ENCODE data around the gene RIC8B. TPM values are rescaled to one million over a fixed set of nuclear protein-coding genes. Genes with fewer than 3 reads are reported as not detected.

RIC8B gene
- total RNA-seq, 2 experiments from 2014 or later = 10.7 to 11.3 TPM

DNA sequence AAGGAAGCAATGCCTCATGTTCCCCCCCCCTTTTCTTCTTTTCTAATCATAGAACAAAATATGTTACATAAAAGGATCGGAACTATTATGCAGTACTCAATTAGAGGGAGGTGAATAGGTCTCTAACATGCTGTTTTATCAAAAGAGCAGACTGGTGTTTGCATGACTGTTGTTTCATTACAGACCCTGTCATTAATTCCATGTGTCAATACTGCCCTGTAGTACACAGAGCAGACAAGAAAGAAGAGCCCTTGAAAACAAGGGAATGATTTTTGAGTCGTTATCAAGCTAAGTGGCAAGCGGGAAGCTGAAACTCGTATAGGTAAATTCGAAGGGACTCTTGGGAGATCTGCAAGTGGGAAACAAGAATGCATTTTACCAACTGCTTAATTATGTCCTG lies 104.3 kb downstream of the RIC8B start:
- ATAC-seq (no peak), DNase-seq (no peak)
- ChIA-PET POLR2A (no interaction called here), CTCF (interaction anchor here (1.2 kb wide), 1 partner anchor 12 kb away, joined by 3 read pairs; no protein-coding TSS in a partner anchor)
- H3K36me3 Mint-ChIP-seq (ENCODE audit: low read depth) = peaks cover 13% of the 10 kb centered on the region
- H3K4me3 Mint-ChIP-seq = no peak overlapping the region
- H3K27ac Mint-ChIP-seq = no peak overlapping the region
- no peaks in the 10 kb centered on the region for H3K9me3 Mint-ChIP-seq (ENCODE audit: low read depth)
- intact Hi-C loops (cut with DNase I, micrococcal nuclease) = no loop called here
- no peaks in the 10 kb centered on the region for H3K27me3 Mint-ChIP-seq
- H3K4me1 Mint-ChIP-seq = no peaks in the 10 kb centered on the region

DNA sequence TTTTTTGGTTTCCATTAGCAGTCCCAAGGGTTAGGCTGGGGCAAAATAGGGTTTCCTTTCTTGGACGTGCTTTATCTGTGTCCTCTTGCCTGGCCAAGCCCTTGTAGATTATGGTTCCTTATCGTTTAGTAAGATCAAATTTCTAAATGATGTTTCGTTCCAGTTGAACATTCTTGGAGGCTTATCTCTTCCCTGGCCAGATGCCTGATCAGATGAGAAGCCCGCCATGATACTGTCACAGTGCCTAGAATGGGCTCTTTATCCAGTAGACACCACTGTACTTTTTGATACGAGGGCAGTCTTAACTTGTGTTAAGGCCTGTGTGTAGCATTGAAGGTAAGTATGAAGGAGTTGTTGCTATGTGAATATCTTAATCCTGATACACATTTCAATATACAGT lies 105.1 kb downstream of the RIC8B start:
- CTCF ChIA-PET = no interaction called here
- Mint-ChIP-seq H3K4me1 (no peaks in the 10 kb centered on the region), H3K36me3 (ENCODE audit: low read depth) (peaks cover 17% of the 10 kb centered on the region), H3K27ac (no peak overlapping the region), H3K4me3 (no peak overlapping the region), H3K27me3 (no peaks in the 10 kb centered on the region), H3K9me3 (ENCODE audit: low read depth) (no peaks in the 10 kb centered on the region)
- ATAC-seq = no peak
- no peak for DNase-seq
- intact Hi-C loops (cut with DNase I, micrococcal nuclease) = no loop called here
- POLR2A ChIA-PET = no interaction called here

DNA sequence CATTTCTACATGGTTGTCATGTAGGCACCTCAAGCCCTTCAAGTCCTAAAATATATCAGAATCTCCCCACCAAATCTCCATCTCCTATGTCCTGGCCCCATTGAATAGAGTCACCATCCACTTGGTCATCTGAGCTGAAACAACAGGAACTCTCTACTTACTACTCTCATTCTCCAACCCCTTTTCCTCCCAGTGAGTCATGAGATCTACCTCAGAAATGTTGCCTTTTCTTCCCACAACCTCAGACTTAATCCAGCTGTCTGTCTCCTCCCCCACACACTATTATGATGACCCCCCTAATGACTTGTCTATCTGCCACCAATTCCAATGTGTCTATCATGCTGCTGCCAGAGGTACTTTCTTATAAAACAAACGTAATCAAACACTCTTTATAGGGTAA lies 108.9 kb downstream of the RIC8B start:
- peaks cover 17% of the 10 kb centered on the region for H3K36me3 Mint-ChIP-seq (ENCODE audit: low read depth)
- H3K27me3 Mint-ChIP-seq = no peaks in the 10 kb centered on the region
- no peaks in the 10 kb centered on the region for H3K9me3 Mint-ChIP-seq (ENCODE audit: low read depth)
- POLR2A ChIA-PET = no interaction called here
- H3K4me1 Mint-ChIP-seq = no peaks in the 10 kb centered on the region
- H3K27ac Mint-ChIP-seq = no peak overlapping the region
- no peak overlapping the region for H3K4me3 Mint-ChIP-seq
- ATAC-seq (no peak), DNase-seq (no peak)
- intact Hi-C loops (cut with DNase I, micrococcal nuclease) = no loop called here
- CTCF ChIA-PET = interaction anchor here (0.7 to 1.6 kb wide), 2 partner anchors 8 to 41 kb away, joined by 3 to 4 read pairs; no protein-coding TSS in a partner anchor

DNA sequence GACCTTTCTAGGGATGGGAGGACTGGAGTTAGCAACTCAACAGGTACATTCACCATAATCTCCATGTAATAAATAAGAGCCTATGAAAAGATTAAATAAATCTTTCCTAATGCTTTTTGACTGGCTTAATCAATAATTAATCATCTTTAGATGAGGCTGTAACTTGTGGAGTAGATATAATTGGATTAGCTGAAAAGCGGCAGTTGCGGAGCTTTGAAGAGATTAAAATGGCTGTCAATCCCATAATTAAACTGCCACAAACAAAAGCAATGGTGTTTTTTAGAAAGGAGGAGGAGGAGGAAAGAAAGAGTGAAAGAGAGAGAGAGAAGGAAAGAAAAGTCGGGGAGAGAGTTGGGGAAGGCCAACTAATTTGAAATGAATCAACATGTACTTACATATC lies 110.5 kb downstream of the RIC8B start:
- CTCF ChIA-PET = no interaction called here
- intact Hi-C loops (cut with DNase I, micrococcal nuclease) = no loop called here
- no peak overlapping the region for H3K27ac Mint-ChIP-seq
- no peak overlapping the region for H3K4me3 Mint-ChIP-seq
- peaks cover 17% of the 10 kb centered on the region for H3K36me3 Mint-ChIP-seq (ENCODE audit: low read depth)
- no peaks in the 10 kb centered on the region for H3K27me3 Mint-ChIP-seq
- H3K9me3 Mint-ChIP-seq (ENCODE audit: low read depth) = no peaks in the 10 kb centered on the region
- H3K4me1 Mint-ChIP-seq = no peaks in the 10 kb centered on the region
- DNase-seq (no peak), ATAC-seq (no peak)
- POLR2A ChIA-PET = no interaction called here

DNA sequence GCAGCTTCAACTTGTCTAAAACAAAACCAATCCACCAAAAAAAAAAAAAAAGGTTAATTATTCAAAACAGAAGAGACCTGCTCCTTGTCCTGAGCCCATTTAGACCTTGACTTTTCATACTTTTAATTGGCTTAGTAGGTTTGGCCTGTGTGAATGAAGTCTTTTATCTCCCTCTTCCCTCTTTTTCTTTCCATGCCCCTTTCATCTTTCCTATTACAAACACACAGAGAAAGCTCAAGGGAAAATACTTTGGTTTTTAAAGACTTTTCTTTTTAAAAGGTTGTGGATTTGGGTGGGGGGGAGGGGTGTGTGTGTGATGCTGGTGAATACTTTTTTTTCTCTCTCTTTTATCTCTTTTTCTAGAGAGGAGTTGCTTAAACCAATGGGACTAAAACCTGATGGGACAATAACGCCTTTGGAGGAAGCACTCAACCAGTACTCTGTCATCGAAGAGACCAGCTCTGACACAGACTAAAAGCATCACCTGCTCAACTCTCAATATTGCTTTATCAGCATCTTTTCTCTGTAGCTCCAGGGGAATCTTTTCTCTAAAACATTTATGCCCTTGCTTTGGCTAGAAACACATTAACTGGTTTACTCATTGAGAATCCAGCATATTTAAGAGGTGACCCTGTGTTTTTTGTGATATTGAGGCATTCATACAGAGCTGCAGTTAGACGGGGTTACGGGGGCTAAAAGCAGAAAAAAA lies 111.2 kb downstream of the RIC8B start:
- no peaks in the 10 kb centered on the region for H3K4me1 Mint-ChIP-seq
- POLR2A ChIA-PET = no interaction called here
- ATAC-seq (no peak), DNase-seq (no peak)
- no peak overlapping the region for H3K27ac Mint-ChIP-seq
- intact Hi-C loops (cut with DNase I, micrococcal nuclease) = no loop called here
- no peak overlapping the region for H3K4me3 Mint-ChIP-seq
- peaks cover 17% of the 10 kb centered on the region for H3K36me3 Mint-ChIP-seq (ENCODE audit: low read depth)
- H3K27me3 Mint-ChIP-seq = no peaks in the 10 kb centered on the region
- CTCF ChIA-PET = no interaction called here
- H3K9me3 Mint-ChIP-seq (ENCODE audit: low read depth) = no peaks in the 10 kb centered on the region

DNA sequence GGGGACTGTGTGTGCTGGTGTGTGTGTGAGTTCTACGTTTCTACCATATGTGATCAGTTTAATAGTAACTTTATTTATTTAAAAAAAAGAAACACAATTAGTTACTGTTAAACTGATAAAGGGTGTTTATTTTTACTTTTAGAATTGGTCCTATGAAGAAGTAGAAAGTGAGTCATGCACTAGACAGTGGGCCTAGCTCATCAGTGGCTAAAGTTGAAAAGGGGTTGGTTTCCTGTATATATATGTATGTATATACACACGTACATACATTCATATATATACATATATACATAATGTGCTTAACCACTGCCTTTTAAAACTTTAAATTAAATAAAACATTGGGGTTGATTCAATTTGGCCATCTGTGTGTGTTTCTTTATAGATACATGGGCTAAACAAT lies 112.5 kb downstream of the RIC8B start:
- POLR2A ChIA-PET = no interaction called here

DNA sequence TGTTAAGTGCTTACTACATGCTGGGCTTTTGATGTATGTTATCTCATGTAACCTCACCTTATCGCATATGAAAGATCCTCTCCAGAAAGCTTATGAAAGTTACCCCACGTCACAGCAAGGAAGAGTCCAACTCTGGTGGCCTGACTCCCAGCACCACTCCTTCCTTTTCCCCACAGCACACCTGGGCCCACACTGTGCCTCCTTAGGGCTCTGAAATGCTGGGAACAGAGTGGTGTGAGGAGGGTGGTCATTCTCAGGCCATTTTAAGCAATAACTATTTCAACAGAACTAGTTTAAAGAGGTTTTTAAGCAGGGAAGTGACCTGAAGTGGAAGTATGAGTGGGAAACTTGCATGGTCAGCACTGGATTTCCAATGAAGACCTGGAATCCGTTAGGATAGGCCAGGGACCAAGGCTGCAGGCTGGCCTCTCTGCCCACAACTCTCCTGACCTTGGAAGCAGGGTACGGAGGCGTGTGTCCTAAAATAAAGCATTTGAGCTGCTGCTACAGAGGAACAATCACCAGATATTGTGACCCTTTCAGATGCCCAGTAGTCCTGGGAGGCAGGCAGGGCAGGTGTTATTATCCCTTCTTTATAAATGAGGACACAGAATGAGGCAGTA lies 114.0 kb downstream of the RIC8B start:
- intact Hi-C loops (cut with DNase I, micrococcal nuclease) = no loop called here
- Mint-ChIP-seq H3K27ac (no peak overlapping the region), H3K4me3 (no peak overlapping the region), H3K36me3 (ENCODE audit: low read depth) (peaks cover 6% of the 10 kb centered on the region), H3K4me1 (no peaks in the 10 kb centered on the region), H3K27me3 (no peaks in the 10 kb centered on the region), H3K9me3 (ENCODE audit: low read depth) (no peaks in the 10 kb centered on the region)
- ATAC-seq (no peak), DNase-seq (no peak)
- ChIA-PET POLR2A (no interaction called here), CTCF (interaction anchor here (0.9 to 1.9 kb wide), 2 partner anchors 14 to 22 kb away, joined by 5 read pairs; no protein-coding TSS in a partner anchor)

More for the DNA sequence above, 112.5 kb downstream of the RIC8B start:
- ATAC-seq = no peak
- no peak overlapping the region for H3K4me3 Mint-ChIP-seq
- no peaks in the 10 kb centered on the region for H3K27me3 Mint-ChIP-seq
- intact Hi-C loops (cut with DNase I, micrococcal nuclease) = no loop called here
- H3K36me3 Mint-ChIP-seq (ENCODE audit: low read depth) = peaks cover 14% of the 10 kb centered on the region
- DNase-seq = no peak
- no peaks in the 10 kb centered on the region for H3K4me1 Mint-ChIP-seq
- CTCF ChIA-PET = interaction anchor here (1.9 kb wide), 1 partner anchor 24 kb away, joined by 5 read pairs; no protein-coding TSS in a partner anchor
- no peaks in the 10 kb centered on the region for H3K9me3 Mint-ChIP-seq (ENCODE audit: low read depth)
- no peak overlapping the region for H3K27ac Mint-ChIP-seq

DNA sequence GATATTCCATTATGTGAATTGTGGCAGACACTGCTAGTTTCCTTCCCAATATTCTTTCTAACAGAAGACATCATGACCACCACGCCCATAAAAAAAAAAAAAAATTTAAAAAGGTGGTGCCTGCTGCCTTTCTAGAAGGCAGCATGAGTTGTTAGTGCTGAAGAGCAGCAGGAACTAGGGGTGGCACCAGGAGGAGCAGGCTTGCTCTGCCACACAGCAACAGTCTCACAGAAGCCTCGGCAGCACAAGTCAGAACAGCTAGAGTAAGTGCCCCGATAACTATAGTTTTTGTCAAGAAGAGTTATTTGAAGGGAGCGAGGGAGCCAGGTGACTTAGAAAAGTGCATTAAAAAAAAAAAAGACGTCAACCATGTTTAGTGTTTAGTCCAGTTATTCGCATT lies 114.8 kb downstream of the RIC8B start:
- H3K4me3 Mint-ChIP-seq = no peak overlapping the region
- H3K4me1 Mint-ChIP-seq = no peaks in the 10 kb centered on the region
- ATAC-seq (no peak), DNase-seq (no peak)
- H3K36me3 Mint-ChIP-seq (ENCODE audit: low read depth) = no peaks in the 10 kb centered on the region
- intact Hi-C loops (cut with DNase I, micrococcal nuclease) = no loop called here
- ChIA-PET CTCF (interaction anchor here (1.8 kb wide), 1 partner anchor 12 kb away, joined by 4 read pairs; no protein-coding TSS in a partner anchor), POLR2A (no interaction called here)
- H3K27ac Mint-ChIP-seq = no peak overlapping the region
- no peaks in the 10 kb centered on the region for H3K27me3 Mint-ChIP-seq
- no peaks in the 10 kb centered on the region for H3K9me3 Mint-ChIP-seq (ENCODE audit: low read depth)

DNA sequence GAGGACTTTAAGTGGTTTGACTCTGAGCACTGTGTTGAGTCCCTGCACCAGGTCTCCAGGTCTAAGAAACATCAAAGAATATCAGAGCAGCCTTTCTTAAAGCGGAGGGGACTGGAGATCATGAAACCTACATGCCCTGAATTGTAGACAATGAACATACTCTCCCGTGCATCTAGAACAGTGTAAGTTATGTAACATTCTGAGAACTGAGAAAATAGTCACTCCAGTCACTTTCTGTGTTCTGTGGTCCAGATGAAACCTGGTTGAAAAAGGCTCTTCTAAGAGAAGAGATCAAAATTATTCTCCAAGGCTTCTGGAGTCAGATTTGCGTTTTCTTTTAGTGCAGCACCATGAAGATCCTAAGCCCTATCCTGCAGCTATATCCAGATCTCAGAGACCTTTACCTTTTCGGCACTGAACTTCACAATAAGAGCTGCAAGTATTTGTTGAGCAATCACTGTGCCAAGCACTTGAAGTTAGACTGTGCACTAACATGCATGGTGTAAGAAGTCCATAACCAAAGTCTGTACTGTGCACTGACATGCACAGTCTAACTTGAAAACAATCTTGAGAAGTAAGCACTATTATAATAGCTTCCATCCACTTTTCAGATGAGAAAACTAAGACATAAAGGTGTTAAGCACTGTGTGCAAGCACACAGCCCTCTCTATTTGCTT lies 115.6 kb downstream of the RIC8B start:
- CTCF ChIA-PET = interaction anchor here (1.8 kb wide), 1 partner anchor 13 kb away, joined by 4 read pairs; no protein-coding TSS in a partner anchor
- no peaks in the 10 kb centered on the region for H3K36me3 Mint-ChIP-seq (ENCODE audit: low read depth)
- intact Hi-C loops (cut with DNase I, micrococcal nuclease) = no loop called here
- H3K4me3 Mint-ChIP-seq = no peak overlapping the region
- no peaks in the 10 kb centered on the region for H3K4me1 Mint-ChIP-seq
- H3K27me3 Mint-ChIP-seq = no peaks in the 10 kb centered on the region
- ATAC-seq (no peak), DNase-seq (no peak)
- POLR2A ChIA-PET = no interaction called here
- H3K9me3 Mint-ChIP-seq (ENCODE audit: low read depth) = no peaks in the 10 kb centered on the region
- H3K27ac Mint-ChIP-seq = no peak overlapping the region

DNA sequence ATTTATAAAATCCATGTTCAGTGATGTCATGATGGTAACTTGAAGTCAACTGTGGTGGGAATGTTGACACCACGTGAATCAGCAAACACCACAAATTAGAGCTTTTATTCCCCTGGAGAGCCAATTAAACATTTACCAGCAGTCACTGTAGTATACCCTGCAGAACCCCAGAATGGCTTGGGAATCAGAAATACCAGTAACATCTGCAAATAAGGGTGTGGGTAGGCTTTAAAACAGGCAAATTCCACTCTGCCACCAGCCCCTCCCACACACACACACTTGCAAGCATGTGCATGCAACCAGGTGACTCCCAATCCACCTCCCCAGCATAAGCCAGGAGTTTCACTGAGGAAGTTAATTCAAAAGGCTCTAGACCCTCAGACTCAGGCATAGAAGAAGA lies 117.6 kb downstream of the RIC8B start:
- DNase-seq (no peak), ATAC-seq (no peak)
- CTCF ChIA-PET = interaction anchor here (0.6 to 1.4 kb wide), 3 partner anchors 9 to 268 kb away, joined by 3 to 4 read pairs (median 4); no protein-coding TSS in a partner anchor
- Mint-ChIP-seq H3K27me3 (no peaks in the 10 kb centered on the region), H3K9me3 (ENCODE audit: low read depth) (peaks cover 1% of the 10 kb centered on the region), H3K27ac (no peak overlapping the region), H3K4me1 (peaks cover 2% of the 10 kb centered on the region), H3K36me3 (ENCODE audit: low read depth) (no peaks in the 10 kb centered on the region), H3K4me3 (no peak overlapping the region)
- intact Hi-C loops (cut with DNase I, micrococcal nuclease) = no loop called here
- POLR2A ChIA-PET = no interaction called here

DNA sequence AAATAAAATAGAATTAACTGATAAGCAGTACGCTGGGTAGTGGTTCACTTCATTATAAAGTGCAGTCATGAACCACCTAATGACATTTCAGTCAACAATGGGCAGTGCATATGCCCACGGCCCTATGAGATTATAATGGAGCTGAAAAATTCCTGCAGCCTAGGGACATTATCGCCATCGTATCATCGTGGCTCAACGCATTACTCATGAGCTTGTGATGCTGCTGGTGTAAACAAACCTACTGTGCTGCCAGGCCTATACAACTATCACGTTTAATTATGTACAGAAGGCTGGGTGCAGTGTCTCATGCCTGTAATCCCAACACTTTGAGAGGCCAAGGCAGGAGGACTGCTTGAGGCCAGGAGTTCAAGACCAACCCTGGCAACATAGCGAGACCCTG lies 119.0 kb downstream of the RIC8B start:
- ChIA-PET CTCF (interaction anchor here (0.9 kb wide), 1 partner anchor 13 kb away, joined by 3 read pairs; no protein-coding TSS in a partner anchor), POLR2A (no interaction called here)
- DNase-seq = no peak
- intact Hi-C loops (cut with DNase I, micrococcal nuclease) = no loop called here
- no peak overlapping the region for H3K27ac Mint-ChIP-seq
- H3K9me3 Mint-ChIP-seq (ENCODE audit: low read depth) = peaks cover 1% of the 10 kb centered on the region
- H3K36me3 Mint-ChIP-seq (ENCODE audit: low read depth) = no peaks in the 10 kb centered on the region
- ATAC-seq = no peak
- no peak overlapping the region for H3K4me3 Mint-ChIP-seq
- peaks cover 2% of the 10 kb centered on the region for H3K4me1 Mint-ChIP-seq
- no peaks in the 10 kb centered on the region for H3K27me3 Mint-ChIP-seq

DNA sequence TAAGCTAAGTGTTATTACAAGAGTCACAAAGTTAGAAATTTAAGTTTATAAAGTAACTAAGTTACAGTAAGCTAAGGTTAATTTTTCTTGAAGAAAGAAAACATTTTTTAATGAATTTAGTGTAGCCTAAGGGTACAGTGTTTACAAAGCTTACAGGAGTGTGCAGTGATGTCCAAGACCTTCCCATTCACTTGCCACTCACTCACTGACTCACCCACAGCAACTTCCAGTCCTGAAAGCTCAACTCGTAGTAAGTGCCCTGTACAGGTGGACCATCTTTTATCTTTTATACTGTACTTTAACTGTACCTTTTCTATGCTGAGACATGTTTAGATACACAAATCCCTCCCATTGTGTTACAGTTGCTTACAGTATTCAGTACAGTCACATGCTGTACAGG lies 120.3 kb downstream of the RIC8B start:
- peaks cover 1% of the 10 kb centered on the region for H3K27me3 Mint-ChIP-seq
- POLR2A ChIA-PET = no interaction called here
- intact Hi-C loops (cut with DNase I, micrococcal nuclease) = no loop called here

More for the DNA sequence above, 120.3 kb downstream of the RIC8B start:
- Mint-ChIP-seq H3K27ac (no peak overlapping the region), H3K4me3 (no peak overlapping the region), H3K36me3 (ENCODE audit: low read depth) (no peaks in the 10 kb centered on the region), H3K9me3 (ENCODE audit: low read depth) (peaks cover 1% of the 10 kb centered on the region), H3K4me1 (peaks cover 2% of the 10 kb centered on the region)
- ATAC-seq (no peak), DNase-seq (no peak)
- CTCF ChIA-PET = interaction anchor here (0.7 to 1.4 kb wide), 2 partner anchors 13 to 62 kb away, joined by 3 to 4 read pairs; no protein-coding TSS in a partner anchor
